HEK293T (cell line): ENCODE data around the gene TIMP2.
"Not testable (repeated sequence)": the region's sequence is repeated elsewhere in the genome, so short reads cannot be mapped to it uniquely, and the experiment has no call there.

Experiments used
- CTCF ChIA-PET: fragments of 350-600 bp; formaldehyde crosslinking; extraction: SDS; loops from one replicate; lab custom pipeline; 2021; ENCODE audit warnings: antibody characterized with exemption, inconsistent platforms; lab: Yijun Ruan, JAX
- POLR2A ChIA-PET: fragments of 350-600 bp; formaldehyde crosslinking; extraction: SDS; loops from one replicate; lab custom pipeline; 2020; ENCODE audit warnings: antibody characterized with exemption, inconsistent platforms; lab: Yijun Ruan, JAX
- DNase-seq: peaks from one replicate; pipeline ENCODE4 v3.0.0; 2012; ENCODE audit warnings: mixed read lengths; ENCODE audit errors: extremely low spot score
- ARNT ChIP-seq: fragments of 450-650 bp; IDR thresholded peaks from 2 replicates; pipeline ENCODE4 v1.6.1; 2017; ENCODE audit warnings: mild to moderate bottlenecking
- BHLHE40 ChIP-seq: fragments of 450-650 bp; IDR thresholded peaks from 2 replicates; pipeline ENCODE4 v1.6.1; 2016; ENCODE audit warnings: mild to moderate bottlenecking, moderate library complexity, borderline replicate concordance
- CTBP1 ChIP-seq: fragments of 450-650 bp; IDR thresholded peaks from 2 replicates; pipeline ENCODE4 v1.6.1; 2016; ENCODE audit warnings: borderline replicate concordance
- ELF4 ChIP-seq: fragments of 450-650 bp; IDR thresholded peaks from 2 replicates; pipeline ENCODE4 v1.6.1; 2017; ENCODE audit warnings: antibody characterized with exemption
- FOXA1 ChIP-seq: fragments of 450-650 bp; IDR thresholded peaks from 2 replicates; pipeline ENCODE4 v1.6.1; 2016; ENCODE audit warnings: mild to moderate bottlenecking
- FOXK2 ChIP-seq: fragments of 450-650 bp; IDR thresholded peaks from 2 replicates; pipeline ENCODE4 v1.6.1; 2016; ENCODE audit warnings: mild to moderate bottlenecking
- FOXM1 ChIP-seq: fragments of 450-650 bp; IDR thresholded peaks from 2 replicates; pipeline ENCODE4 v1.6.1; 2017; ENCODE audit warnings: mild to moderate bottlenecking, borderline replicate concordance
- HDGF ChIP-seq: fragments of 450-650 bp; IDR thresholded peaks from 2 replicates; pipeline ENCODE4 v1.6.1; 2017; ENCODE audit warnings: antibody characterized with exemption, borderline replicate concordance
- L3MBTL2 ChIP-seq: fragments of 450-650 bp; conservative IDR thresholded peaks from 2 replicates; pipeline ENCODE4 v1.6.1; 2016; ENCODE audit warnings: mild to moderate bottlenecking
- LEF1 ChIP-seq: fragments of 450-650 bp; IDR thresholded peaks from 2 replicates; pipeline ENCODE4 v1.6.1; 2017; ENCODE audit warnings: mild to moderate bottlenecking, borderline replicate concordance
- NFRKB ChIP-seq: fragments of 450-650 bp; IDR thresholded peaks from 2 replicates; pipeline ENCODE4 v1.6.1; 2016; ENCODE audit warnings: mild to moderate bottlenecking, moderate library complexity
- SP1 ChIP-seq: fragments of 450-650 bp; IDR thresholded peaks from 2 replicates; pipeline ENCODE4 v1.6.1; 2017
- SUZ12 ChIP-seq: fragments of 450-650 bp; IDR thresholded peaks from 2 replicates; pipeline ENCODE4 v1.6.1; 2016; ENCODE audit warnings: mild to moderate bottlenecking
- TARDBP ChIP-seq: fragments of 450-650 bp; IDR thresholded peaks from 2 replicates; pipeline ENCODE4 v1.6.1; 2016
- ZNF384 ChIP-seq: fragments of 450-650 bp; IDR thresholded peaks from 2 replicates; pipeline ENCODE4 v1.6.1; 2016
- TF ChIP-seq, protein P1 (sequence below): fragments of 450-650 bp; IDR thresholded peaks from 2 replicates; pipeline ENCODE4 v1.6.1; 2016

TIMP2 gene

DNA sequence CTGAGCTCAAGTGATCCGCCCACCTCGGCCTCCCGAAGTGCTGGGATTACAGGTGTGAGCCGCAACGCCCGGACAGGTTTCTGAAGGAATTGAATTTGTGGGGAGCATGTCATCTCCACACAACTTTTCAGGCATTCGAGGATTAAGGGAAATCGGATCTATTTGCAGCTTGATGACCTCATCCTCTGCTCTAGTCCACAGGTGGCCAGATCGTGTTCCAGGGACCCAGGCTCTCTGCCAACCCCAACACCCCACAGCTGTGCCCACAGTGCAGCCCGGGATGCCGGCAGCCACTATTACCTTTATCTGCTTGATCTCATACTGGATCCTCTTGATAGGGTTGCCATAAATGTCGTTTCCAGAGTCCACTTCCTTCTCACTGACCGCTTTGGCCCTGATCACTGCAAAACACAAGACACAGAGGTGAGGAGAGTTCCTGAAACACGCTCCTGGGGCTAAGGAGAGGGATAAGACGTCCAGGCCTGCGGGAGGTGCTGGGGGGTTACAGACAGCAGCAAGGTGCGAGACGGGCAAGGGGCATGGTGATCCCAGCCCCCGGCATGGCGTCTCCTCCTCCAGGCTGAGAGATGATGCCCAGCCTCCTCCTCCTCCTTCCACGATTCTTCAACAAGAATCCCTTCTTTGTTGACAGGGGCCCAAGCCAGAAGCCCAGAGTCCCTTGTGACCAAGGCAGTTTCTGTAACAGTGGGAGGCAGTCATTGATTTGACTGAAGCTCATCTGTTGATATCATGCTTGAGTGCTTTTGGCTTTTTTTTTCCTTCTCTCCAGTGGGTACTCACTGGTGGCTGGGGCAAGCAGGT, 51.5 kb downstream of the TIMP2 start:
- ChIA-PET CTCF (interaction anchor here (1.6 kb wide), 1 partner anchor 98 kb away, joined by 7 read pairs; no protein-coding TSS in a partner anchor), POLR2A (interaction anchor here (3.3 kb wide), 1 partner anchor 33 kb away, joined by 9 read pairs; the partner anchor contains the start of gene USP36)
- no peak for TF ChIP-seq ZNF384
- TF ChIP-seq FOXA1, result no peak
- TF ChIP-seq ARNT, result no peak
- no peak for TF ChIP-seq ELF4
- no peak for TF ChIP-seq L3MBTL2
- TF ChIP-seq FOXM1, result no peak
- no peak for TF ChIP-seq BHLHE40
- TF ChIP-seq SP1, result no peak
- no peak for TF ChIP-seq LEF1
- TF ChIP-seq SUZ12, result no peak
- TF ChIP-seq NFRKB, result no peak
- TF ChIP-seq, protein P1, sequence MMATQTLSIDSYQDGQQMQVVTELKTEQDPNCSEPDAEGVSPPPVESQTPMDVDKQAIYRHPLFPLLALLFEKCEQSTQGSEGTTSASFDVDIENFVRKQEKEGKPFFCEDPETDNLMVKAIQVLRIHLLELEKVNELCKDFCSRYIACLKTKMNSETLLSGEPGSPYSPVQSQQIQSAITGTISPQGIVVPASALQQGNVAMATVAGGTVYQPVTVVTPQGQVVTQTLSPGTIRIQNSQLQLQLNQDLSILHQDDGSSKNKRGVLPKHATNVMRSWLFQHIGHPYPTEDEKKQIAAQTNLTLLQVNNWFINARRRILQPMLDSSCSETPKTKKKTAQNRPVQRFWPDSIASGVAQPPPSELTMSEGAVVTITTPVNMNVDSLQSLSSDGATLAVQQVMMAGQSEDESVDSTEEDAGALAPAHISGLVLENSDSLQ, result no peak
- no peak for TF ChIP-seq HDGF
- TF ChIP-seq FOXK2, result no peak
- no peak for TF ChIP-seq CTBP1
- no peak for TF ChIP-seq TARDBP
- DNase-seq, result no peak

DNA sequence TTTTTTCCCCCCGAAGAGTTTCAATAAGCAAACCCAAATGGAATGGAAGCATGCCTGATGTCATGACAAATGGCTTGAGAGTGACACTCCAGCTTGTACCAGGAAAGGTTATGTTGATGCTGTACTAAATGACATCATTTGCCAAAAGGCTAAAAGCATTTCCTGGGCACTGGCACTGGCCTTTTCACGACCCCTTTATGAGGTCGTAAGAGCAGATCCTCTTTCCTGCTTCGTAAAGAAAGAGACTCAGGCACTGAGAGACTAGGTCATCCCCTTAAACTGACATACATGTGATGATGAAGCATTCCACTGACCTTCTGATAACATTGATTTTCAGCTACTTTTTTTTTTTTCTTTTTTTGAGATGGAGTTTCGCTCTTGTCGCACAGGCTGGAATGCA, 52.7 kb downstream of the TIMP2 start:
- ChIA-PET CTCF (no interaction called here), POLR2A (interaction anchor here (0.8 kb wide), 1 partner anchor 10 kb away, joined by 3 read pairs; no protein-coding TSS in a partner anchor)
- no peak for TF ChIP-seq FOXK2
- TF ChIP-seq, protein P1, result no peak
- no peak for TF ChIP-seq ZNF384
- no peak for TF ChIP-seq TARDBP
- TF ChIP-seq SUZ12, result no peak
- no peak for TF ChIP-seq HDGF
- TF ChIP-seq SP1, result no peak
- TF ChIP-seq BHLHE40, result no peak
- no peak for DNase-seq

DNA sequence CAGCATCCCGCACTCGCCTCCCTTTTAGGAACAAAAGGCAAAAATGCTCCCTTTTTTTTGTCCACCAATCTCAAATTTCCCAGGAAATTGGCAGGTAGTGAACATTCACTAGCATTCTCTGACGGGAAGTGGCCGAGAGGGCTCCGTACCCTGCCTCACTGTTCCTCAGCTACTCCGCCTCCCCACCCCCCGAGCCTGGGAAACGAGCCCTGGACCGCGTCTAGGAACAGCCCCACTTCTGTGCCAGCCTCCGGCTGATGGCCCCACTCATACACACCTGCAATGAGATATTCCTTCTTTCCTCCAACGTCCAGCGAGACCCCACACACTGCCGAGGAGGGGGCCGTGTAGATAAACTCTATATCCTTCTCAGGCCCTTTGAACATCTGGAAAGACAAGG, 54.6 kb downstream of the TIMP2 start:
- TF ChIP-seq BHLHE40 (no peak), FOXA1 (no peak), L3MBTL2 (no peak), FOXK2 (no peak), SUZ12 (no peak), ARNT (no peak), ZNF384 (no peak), TARDBP (no peak), FOXM1 (no peak), HDGF (no peak), ELF4 (no peak), NFRKB (no peak), SP1 (no peak), CTBP1 (no peak), LEF1 (no peak)
- TF ChIP-seq, protein P1, result no peak
- POLR2A ChIA-PET, result no interaction called here
- CTCF ChIA-PET, result no interaction called here
- DNase-seq, result no peak

DNA sequence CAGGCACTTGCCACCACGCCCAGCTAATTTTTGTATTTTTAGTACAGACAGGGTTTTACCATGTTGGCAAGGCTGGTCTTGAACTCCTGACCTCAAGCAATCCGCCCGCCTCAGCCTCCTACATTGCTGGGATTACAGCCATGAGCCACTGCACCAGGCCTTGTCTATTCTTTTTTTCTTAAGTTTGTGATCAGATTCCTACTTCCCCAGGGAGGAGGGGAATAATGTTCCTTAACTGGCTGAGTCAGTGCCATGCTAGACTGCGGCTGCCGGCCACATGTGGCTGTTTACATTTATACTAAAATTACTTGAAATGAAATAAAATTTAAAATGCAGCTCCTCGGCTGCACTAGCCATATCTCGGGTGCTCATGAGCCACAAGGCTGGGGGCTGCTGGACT, 56.8 kb downstream of the TIMP2 start:
- no peak for DNase-seq
- no peak for TF ChIP-seq ELF4
- ChIA-PET POLR2A (interaction anchor here (0.9 kb wide), 1 partner anchor 65 kb away, joined by 3 read pairs; no protein-coding TSS in a partner anchor), CTCF (no interaction called here)

DNA sequence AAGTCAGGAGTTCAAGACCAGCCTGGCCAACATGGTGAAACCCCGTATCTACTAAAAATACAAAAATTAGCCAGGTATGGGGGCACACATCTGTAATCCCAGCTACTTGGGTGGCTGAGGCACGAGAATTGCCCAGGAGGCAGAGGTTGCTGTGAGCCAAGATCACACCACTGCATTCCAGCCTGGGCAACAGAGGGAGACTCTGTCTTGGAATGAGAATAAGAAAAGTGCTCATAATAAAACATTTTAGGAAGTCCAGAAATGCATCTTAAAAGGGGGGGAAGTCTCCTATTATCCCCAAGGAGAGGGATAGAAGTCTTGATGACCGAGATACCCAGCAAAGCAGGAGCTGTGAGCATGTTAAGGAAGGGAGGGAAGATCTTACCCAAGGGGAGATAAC, 58.1 kb downstream of the TIMP2 start:
- ChIA-PET POLR2A (interaction anchor here (1.3 kb wide), 1 partner anchor 113 kb away, joined by 4 read pairs; the partner anchor contains the start of gene LGALS3BP), CTCF (interaction anchor here (2.5 to 3.2 kb wide), 2 partner anchors 14 to 104 kb away, joined by 27 to 30 read pairs; no protein-coding TSS in a partner anchor)
- not testable (repeated sequence) for DNase-seq

DNA sequence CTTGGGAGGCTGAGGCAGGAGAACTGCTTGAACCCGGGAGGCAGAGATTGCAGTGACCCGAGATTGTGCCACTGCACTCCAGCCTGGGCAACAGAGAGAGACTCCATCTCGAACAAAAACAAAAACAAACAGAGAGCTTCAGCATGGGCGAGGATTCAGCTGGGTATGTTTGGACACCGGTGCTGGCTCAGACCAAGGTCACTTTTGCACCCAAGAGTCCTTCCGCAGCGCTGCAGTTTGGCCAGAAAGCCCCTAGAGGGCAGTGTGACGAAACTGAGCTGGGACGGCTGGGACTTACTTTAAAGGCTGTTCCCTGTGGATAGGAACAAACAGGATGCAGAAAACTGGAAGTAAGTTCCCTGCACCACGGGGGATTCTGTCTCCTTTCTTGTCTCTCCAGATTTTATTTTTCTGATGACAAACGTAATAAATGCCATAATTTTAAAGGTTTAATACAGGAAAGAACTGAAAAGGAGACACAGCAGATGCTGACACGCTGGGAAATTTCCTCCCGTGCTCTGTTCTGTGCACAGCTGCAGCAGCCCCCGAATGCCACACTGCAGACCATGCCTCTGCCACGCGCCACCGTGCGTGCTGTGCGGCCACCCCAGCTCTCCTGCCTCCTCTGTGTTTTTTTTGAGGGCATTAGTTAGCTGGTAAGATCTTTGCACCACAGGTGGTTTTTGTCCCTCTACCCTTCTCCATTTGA, 59.4 kb downstream of the TIMP2 start:
- TF ChIP-seq FOXK2 (no peak), TARDBP (no peak), ZNF384 (no peak), NFRKB (no peak), FOXA1 (no peak), LEF1 (no peak), SP1 (no peak), HDGF (no peak), CTBP1 (no peak)
- TF ChIP-seq, protein P1, result no peak
- DNase-seq, result peak; percentile 84
- ChIA-PET POLR2A (interaction anchor here (1.3 to 1.6 kb wide), 2 partner anchors 109 to 114 kb away, joined by 4 read pairs; partner anchors contain the start of gene LGALS3BP), CTCF (interaction anchor here (0.6 to 3.2 kb wide), 16 partner anchors 9 to 1644 kb away, joined by 3 to 30 read pairs (median 4); partner anchors contain the start of gene LGALS3BP)
